WI38 (cell line): ENCODE results near the gene MNAT1.

Experiments used
- H3K4me3 ChIP-seq: 2 replicates; pipeline ENCODE4 v1.5.1; 2011; ENCODE audit warnings: low read depth, mild to moderate bottlenecking, control low read depth, low read length
- TF ChIP-seq, protein P1 (sequence below): IDR thresholded peaks from 2 replicates; pipeline ENCODE4 v1.5.1; 2012; ENCODE audit warnings: low read depth, mild to moderate bottlenecking, control low read depth, low read length

The MNAT1 gene

DNA sequence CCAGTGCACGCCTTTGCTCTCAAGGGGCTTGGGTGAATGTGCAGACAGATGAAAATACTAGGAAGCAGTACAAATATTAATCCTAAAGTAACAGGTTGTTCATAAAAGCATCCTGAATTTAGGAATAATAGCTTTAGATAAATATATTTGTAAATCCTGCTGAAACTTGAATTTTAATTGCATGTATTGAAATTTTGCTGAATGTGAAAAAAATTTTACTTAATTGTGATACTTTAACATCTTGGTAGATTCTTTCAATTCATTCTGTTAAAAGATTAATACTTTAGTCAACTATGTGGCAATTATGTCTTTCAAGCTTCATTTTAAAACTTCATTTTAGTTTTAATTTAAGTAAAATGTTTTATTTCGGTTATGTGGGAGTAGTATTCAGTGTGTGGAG, 251.9 kb downstream of the MNAT1 start:
- no peak overlapping the region for H3K4me3 ChIP-seq
- TF ChIP-seq, protein P1, sequence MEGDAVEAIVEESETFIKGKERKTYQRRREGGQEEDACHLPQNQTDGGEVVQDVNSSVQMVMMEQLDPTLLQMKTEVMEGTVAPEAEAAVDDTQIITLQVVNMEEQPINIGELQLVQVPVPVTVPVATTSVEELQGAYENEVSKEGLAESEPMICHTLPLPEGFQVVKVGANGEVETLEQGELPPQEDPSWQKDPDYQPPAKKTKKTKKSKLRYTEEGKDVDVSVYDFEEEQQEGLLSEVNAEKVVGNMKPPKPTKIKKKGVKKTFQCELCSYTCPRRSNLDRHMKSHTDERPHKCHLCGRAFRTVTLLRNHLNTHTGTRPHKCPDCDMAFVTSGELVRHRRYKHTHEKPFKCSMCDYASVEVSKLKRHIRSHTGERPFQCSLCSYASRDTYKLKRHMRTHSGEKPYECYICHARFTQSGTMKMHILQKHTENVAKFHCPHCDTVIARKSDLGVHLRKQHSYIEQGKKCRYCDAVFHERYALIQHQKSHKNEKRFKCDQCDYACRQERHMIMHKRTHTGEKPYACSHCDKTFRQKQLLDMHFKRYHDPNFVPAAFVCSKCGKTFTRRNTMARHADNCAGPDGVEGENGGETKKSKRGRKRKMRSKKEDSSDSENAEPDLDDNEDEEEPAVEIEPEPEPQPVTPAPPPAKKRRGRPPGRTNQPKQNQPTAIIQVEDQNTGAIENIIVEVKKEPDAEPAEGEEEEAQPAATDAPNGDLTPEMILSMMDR, result no peak

- TF ChIP-seq, protein P1, result no peak
- no peak overlapping the region for H3K4me3 ChIP-seq
Measured at GRCh38 chr14:60989599-60989998, 255.0 kb downstream of the MNAT1 start.

GRCh38 chr14:60998617-60999016, 264.1 kb downstream of the MNAT1 start:
- H3K4me3 ChIP-seq, result no peak overlapping the region
- TF ChIP-seq, protein P1, result no peak

- TF ChIP-seq, protein P1, result no peak
Measured at GRCh38 chr14:60999536-60999935, 265.0 kb downstream of the MNAT1 start.

DNA sequence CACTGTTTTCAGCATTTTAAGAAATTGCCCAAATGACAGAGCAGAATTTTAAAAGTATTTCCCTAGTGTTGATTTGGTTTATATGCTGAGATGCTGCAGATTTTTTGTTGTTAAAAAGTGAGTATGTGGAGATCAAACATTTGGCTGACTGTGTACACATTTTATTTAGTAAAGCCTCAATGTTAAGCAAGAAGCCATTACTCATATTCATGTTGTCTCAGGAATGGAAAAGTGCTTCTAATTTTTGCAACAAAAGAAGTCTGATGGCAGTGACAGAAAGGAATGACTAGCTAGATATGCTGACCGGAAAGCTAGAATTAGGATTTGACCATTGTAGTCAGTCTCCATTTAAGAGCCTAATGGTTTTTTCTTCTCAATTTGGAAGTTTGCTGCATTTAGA, 269.0 kb downstream of the MNAT1 start:
- no peak overlapping the region for H3K4me3 ChIP-seq
- TF ChIP-seq, protein P1, result no peak

More at GRCh38 chr14:60999536-60999935, 265.0 kb downstream of the MNAT1 start:
- H3K4me3 ChIP-seq, result no peak overlapping the region

GRCh38 chr14:61019537-61019936, 285.0 kb downstream of the MNAT1 start:
- TF ChIP-seq, protein P1, result no peak

More at GRCh38 chr14:61019537-61019936, 285.0 kb downstream of the MNAT1 start:
- H3K4me3 ChIP-seq, result no peak overlapping the region
